GM12892 (cell line): ENCODE measurements around the gene MPC1.

ENCODE experiments used
- DNase-seq: peaks from one replicate; pipeline ENCODE4 v3.0.0; 2011; ENCODE audit not compliant: insufficient read length
- FAIRE-seq: peaks from 2 replicates; lab custom pipeline; 2011; peaks lifted over from hg19 to GRCh38; lab: Jason Lieb, UNC
- POLR2A ChIP-seq: IDR thresholded peaks from 2 replicates; pipeline ENCODE4 v1.6.1; 2011; ENCODE audit warnings: low read depth, low read length, control low read depth
- POLR2AphosphoS5 ChIP-seq: IDR thresholded peaks from 2 replicates; pipeline ENCODE4 v1.6.1; 2011; ENCODE audit warnings: low read depth, low read length, control low read depth
- TAF1 ChIP-seq: IDR thresholded peaks from 2 replicates; pipeline ENCODE4 v1.6.1; 2011; ENCODE audit warnings: low read depth, mild to moderate bottlenecking, control low read depth, low read length, borderline replicate concordance

MPC1 gene

DNA sequence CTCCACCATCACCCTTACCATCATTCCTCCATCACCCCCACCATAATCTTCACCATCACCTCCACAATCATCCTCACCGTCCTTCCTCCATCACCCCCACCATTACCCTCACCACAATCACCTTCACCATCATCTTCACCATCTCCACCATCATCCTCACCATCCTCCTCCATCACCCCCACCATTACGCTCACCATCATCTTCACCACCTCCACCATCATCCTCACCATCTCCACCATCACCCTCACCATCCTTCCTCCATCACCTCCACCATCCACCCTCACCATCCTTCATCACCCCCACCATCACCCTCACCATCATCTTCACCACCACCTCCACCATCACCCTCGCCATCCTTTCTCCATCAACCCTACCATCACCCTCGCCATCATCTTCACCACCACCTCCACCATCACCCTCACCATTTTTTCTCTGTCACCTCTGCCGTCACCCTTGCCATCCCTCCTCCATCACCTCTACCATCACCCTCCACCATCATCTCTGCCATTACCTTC is 33.1 kb upstream of the MPC1 start:
- DNase-seq (no peak), FAIRE-seq (no peak)
- TF ChIP-seq POLR2A = no peak
- no peak for TF ChIP-seq TAF1
- no peak for TF ChIP-seq POLR2AphosphoS5

DNA sequence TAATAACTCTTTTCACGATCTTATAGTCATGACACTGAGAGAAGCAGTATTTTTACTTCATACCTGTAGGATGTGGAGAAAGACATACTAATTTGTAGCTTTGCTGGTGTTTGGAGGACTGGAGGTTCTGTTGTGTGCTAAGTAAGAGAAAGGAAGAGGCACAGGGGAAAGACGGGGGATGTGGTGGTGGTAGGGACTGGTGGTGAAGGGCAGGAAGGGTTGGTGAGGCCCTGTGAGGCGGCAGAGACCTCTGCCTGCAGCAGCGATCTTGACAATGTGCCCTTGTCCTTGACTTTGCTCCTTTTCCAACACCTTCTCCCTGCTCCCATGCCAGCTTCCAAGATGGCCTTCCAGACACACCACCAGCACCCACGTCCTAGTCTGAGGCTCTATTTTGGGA is 32.6 kb upstream of the MPC1 start:
- no peak for TF ChIP-seq POLR2AphosphoS5
- no peak for TF ChIP-seq POLR2A
- no peak for TF ChIP-seq TAF1
- FAIRE-seq (no peak), DNase-seq (no peak)

- no peak for FAIRE-seq
- DNase-seq = no peak
- TF ChIP-seq POLR2AphosphoS5 (no peak), TAF1 (no peak), POLR2A (no peak)
Observed at GRCh38 chr6:166413491-166413951, 30.8 kb upstream of the MPC1 start.

DNA sequence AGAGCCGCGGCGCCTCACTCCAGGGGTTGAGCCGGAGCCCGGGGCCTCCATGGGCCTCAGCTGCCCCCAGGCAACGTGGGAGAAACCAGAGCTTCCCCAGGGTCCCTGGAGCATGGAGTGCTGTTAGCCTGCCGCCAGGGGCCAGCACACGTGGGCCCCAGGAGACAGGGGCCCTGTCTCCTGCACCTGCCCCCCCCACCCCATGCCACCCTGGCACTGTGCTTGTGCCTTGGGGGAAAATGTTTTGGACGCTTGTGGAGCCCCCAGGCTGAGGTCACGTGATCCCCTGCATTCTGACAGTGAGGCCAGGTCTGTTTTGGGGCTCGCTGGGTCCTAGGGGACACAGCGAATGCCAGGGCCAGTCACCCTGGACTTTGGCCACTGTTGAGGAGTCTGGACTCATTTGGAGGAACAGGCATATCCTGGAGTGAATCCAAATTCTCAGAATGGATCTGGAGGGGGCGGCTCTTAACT is 30.2 kb upstream of the MPC1 start:
- DNase-seq (no peak), FAIRE-seq (no peak)
- no peak for TF ChIP-seq POLR2AphosphoS5
- TF ChIP-seq TAF1 = no peak
- TF ChIP-seq POLR2A = no peak

DNA sequence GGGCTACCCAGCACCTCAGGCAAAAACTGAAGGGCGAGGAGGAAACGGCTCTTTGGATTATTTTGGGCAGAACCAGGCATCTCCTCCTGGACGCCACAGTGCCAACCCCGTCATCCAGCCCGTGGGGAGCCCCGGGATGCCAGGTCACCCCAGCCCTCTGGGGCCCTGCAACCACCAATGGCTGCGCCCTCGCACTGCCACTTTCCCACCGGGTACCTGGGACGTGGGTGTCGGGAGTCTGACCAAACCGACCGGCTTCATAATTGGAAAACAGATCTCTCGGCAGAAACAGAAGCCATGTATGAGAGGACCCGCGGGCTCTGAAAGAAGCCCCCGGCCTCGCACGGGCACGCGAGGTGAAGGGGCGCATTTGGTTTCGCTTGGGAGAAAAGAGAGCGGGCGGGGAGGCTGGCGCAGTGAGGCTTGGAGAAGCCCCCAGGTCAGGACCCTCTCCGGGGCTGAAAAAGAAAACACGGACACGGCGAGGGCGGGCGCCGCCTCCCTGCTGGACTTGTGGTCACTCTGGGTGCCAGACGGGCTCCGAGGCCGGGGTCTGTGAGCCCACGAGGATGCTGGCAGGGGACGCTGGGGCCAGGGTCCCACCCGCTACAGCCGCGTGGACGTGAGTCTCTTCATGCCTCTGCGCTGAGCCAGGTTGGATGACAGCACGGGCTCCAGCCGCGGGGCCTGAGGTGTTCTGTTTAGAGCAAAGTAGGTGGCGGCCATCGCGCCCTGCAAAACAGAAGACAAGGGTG is 29.6 kb upstream of the MPC1 start:
- FAIRE-seq (no peak), DNase-seq (no peak)
- TF ChIP-seq POLR2A (no peak), TAF1 (no peak), POLR2AphosphoS5 (no peak)

- FAIRE-seq (no peak), DNase-seq (no peak)
- no peak for TF ChIP-seq POLR2AphosphoS5
- TF ChIP-seq POLR2A = no peak
- no peak for TF ChIP-seq TAF1
Observed at GRCh38 chr6:166411721-166412151, 29.0 kb upstream of the MPC1 start.

GRCh38 chr6:166411271-166411670 is 28.5 kb upstream of the MPC1 start:
- FAIRE-seq (no peak), DNase-seq (no peak)
- TF ChIP-seq POLR2AphosphoS5 (no peak), POLR2A (no peak), TAF1 (no peak)

- no peak for DNase-seq
- no peak for FAIRE-seq
- no peak for TF ChIP-seq POLR2A
- no peak for TF ChIP-seq TAF1
- TF ChIP-seq POLR2AphosphoS5 = no peak
Observed at GRCh38 chr6:166410426-166410935, 27.7 kb upstream of the MPC1 start.

DNA sequence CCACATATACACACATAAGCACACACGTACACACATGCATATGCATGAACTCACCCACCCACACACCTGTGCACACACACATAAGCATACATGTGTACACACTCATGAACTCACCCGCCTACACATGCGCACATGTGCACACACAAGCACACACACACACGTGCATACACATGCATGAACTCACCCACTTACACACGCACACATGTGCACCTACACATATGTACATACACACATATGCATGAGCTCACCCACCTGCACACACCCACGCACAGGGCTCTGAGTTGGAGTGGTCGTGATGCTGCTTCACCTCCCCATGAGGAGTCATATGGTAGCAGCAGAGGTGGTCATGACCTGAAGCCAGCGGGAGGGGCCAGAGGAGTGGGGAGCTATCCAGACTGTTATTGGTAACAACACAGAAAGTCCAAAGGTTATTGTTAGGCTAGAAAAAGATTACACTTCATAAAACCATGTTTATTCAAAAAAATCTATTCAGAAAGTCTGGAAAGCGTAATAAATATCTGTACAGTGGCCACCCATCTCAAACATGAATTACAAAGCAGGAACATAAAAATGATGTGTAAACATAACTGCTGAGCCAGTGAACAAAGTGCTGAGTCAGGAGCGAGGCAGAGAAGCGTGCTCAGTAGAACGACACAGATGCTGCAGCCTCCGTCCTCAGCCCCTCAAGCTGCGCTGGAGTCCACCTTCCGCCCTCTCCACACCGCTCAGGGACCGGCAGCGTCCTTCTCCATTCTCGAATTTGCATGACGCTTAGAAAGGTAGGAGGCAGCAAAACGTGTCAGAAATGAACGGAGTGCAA is 26.4 kb upstream of the MPC1 start:
- TF ChIP-seq POLR2AphosphoS5 (no peak), TAF1 (no peak), POLR2A (no peak)
- FAIRE-seq = no peak
- DNase-seq = no peak

GRCh38 chr6:166406197-166406596 is 23.5 kb upstream of the MPC1 start:
- no peak for FAIRE-seq
- TF ChIP-seq TAF1 (no peak), POLR2A (no peak), POLR2AphosphoS5 (no peak)

GRCh38 chr6:166405386-166405785 is 22.6 kb upstream of the MPC1 start:
- no peak for DNase-seq
- no peak for FAIRE-seq
- no peak for TF ChIP-seq TAF1
- TF ChIP-seq POLR2A = no peak
- TF ChIP-seq POLR2AphosphoS5 = no peak

More at GRCh38 chr6:166406197-166406596, 23.5 kb upstream of the MPC1 start:
- DNase-seq = no peak
